Epithelial cell of esophagus (primary cell): ENCODE data around the gene ANKRD45.
A peak's percentile ranks its signal among the peaks of the same experiment; 100 is the strongest.
"Not testable (repeated sequence)": the region's sequence is repeated elsewhere in the genome, so short reads cannot be mapped to it uniquely, and the experiment has no call there.

ENCODE experiments used
- DNase-seq: peaks from one replicate; pipeline ENCODE4 v3.0.0; 2010; ENCODE audit warnings: low read depth
- H3K4me3 ChIP-seq: 2 replicates; pipeline ENCODE4 v1.5.1; 2011; ENCODE audit warnings: mild to moderate bottlenecking, low read length, control low read depth
- CTCF ChIP-seq: IDR thresholded peaks from 2 replicates; pipeline ENCODE4 v1.5.1; 2011; ENCODE audit warnings: low read depth, mild to moderate bottlenecking, low read length, control low read depth, inconsistent platforms; ENCODE audit not compliant: insufficient read depth; ENCODE audit errors: missing control alignments

Gene ANKRD45

GRCh38 chr1:173702736-173703135, 33.1 kb upstream of the ANKRD45 start:
- no peak for TF ChIP-seq CTCF
- no peak for DNase-seq
- no peak overlapping the region for H3K4me3 ChIP-seq

- DNase-seq, H3K4me3 ChIP-seq: not testable (repeated sequence)
These were observed 31.6 kb upstream of the ANKRD45 start for GRCh38 chr1:173701299-173701698.

GRCh38 chr1:173693238-173693637, 23.6 kb upstream of the ANKRD45 start:
- DNase-seq: no peak
- TF ChIP-seq CTCF: no peak
- H3K4me3 ChIP-seq: no peak overlapping the region

- no peak overlapping the region for H3K4me3 ChIP-seq
- no peak for DNase-seq
- TF ChIP-seq CTCF: no peak
These were observed 18.6 kb upstream of the ANKRD45 start for GRCh38 chr1:173688300-173688699.

- H3K4me3 ChIP-seq, DNase-seq: not testable (repeated sequence)
These were observed 15.5 kb upstream of the ANKRD45 start for GRCh38 chr1:173685121-173685520.

GRCh38 chr1:173683838-173684237, 14.2 kb upstream of the ANKRD45 start:
- not testable (repeated sequence) for H3K4me3 ChIP-seq, DNase-seq

GRCh38 chr1:173682184-173682583, 12.5 kb upstream of the ANKRD45 start:
- no peak overlapping the region for H3K4me3 ChIP-seq
- DNase-seq: no peak
- TF ChIP-seq CTCF: no peak

- not testable (repeated sequence) for DNase-seq, H3K4me3 ChIP-seq
These were observed 10.5 kb upstream of the ANKRD45 start for GRCh38 chr1:173680152-173680551.

- not testable (repeated sequence) for DNase-seq, H3K4me3 ChIP-seq
These were observed 4.8 kb upstream of the ANKRD45 start for GRCh38 chr1:173674496-173674895.

- peak; percentile 78 for DNase-seq
- no peak for TF ChIP-seq CTCF
- H3K4me3 ChIP-seq: no peak overlapping the region
These were observed 3.0 kb downstream of the ANKRD45 start for GRCh38 chr1:173666646-173667045.
